HuH-7.5 (cell line): ENCODE data around the gene AFTPH.

Experiments used
- DNase-seq: peaks from one replicate; pipeline ENCODE4 v3.0.0; 2011; ENCODE audit warnings: low spot score

The AFTPH gene

GRCh38 chr2:64612575-64613195, 88.6 kb downstream of the AFTPH start:
- no peak for DNase-seq

GRCh38 chr2:64613276-64613675, 89.1 kb downstream of the AFTPH start:
- no peak for DNase-seq

- no peak for DNase-seq
Measured at GRCh38 chr2:64615192-64615763, 91.2 kb downstream of the AFTPH start.

DNA sequence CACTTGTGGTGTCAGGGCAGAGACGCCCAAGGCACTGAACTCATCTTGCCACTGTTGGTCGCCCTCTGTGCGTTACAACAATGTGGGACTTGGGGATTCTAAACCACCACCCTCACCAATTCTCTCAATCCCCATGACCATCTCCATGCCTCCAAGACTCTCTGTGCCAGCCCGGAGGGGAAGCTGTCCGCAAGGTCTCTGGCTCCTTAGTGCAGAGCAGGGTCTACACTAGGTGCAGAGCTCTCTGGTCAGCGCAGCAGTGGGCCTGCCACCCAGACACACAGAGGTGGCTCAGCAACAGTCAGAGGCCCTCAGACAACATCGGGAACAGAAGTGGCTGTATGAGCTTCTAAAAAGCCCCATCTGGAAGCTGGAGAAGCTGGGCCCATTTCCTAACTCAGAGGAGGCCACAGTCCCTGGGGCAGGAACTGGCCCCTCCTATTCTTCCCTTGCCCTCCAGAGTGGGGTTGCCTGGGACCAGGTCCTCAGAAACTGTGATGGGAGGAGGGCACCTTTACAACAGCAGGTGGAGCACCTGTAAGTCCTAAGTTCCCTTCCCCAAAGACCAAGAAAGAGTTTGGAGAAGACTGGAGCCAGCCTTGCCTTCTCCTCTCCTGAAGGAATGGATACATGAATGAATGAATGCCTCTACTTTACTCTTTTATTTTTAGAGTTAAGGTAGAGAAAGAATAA, 91.9 kb downstream of the AFTPH start:
- DNase-seq = no peak

- no peak for DNase-seq
Measured at GRCh38 chr2:64617631-64618151, 93.6 kb downstream of the AFTPH start.

DNA sequence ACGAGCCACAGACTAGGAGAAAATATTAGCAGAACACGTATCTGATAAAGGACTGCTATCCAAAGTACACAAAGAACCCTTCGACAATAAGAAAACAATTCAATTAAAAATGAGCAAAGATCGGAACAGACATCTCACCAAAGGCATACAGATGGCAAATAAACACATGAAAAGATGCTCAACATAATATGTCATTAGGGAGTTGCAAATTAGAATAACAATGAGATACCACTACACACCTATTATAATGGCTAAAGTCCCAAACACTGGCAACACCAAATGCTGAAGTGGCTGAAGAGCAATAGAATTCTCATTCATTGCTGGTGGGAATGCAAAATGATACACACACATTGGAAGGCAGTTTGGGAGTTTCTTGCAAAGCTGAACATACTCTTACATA, 96.5 kb downstream of the AFTPH start:
- no peak for DNase-seq

DNA sequence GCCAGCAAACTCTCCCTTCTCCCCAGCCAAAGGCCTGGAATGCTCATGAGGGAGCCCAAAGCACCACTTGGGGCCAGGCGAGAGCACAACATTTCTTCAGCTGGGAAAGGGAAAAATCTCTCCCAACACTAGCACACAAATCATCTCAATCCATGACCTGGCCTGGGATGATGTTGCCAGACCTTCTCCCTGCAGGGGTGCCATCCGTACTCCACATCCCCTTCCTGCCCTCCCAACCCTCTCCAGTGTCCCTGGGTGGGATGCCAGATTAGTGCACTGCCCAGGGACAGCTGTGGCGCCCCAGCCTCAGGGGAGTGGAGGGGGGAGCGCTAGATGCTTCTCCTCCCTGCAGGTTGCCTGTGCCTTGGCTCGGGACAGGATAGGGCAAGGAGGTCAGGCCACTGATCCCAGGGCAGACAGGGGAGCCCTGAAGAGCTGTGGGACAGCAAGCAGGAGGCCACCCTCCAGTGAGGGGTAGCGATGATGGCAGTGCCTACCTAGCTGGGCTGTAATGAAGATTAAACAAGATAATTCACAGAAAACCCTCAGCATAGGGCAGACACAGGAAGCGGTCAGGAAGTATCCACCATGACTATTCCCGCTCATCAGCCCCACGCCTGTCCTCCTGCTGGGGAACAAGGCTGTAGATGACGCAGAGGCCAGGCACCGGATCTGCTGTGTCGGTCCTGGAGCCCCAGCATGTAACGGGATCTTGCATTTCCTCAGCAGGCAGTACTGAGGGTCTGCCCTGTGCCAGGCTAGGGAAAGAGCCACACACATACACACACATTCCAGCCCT, 98.5 kb downstream of the AFTPH start:
- no peak for DNase-seq

DNA sequence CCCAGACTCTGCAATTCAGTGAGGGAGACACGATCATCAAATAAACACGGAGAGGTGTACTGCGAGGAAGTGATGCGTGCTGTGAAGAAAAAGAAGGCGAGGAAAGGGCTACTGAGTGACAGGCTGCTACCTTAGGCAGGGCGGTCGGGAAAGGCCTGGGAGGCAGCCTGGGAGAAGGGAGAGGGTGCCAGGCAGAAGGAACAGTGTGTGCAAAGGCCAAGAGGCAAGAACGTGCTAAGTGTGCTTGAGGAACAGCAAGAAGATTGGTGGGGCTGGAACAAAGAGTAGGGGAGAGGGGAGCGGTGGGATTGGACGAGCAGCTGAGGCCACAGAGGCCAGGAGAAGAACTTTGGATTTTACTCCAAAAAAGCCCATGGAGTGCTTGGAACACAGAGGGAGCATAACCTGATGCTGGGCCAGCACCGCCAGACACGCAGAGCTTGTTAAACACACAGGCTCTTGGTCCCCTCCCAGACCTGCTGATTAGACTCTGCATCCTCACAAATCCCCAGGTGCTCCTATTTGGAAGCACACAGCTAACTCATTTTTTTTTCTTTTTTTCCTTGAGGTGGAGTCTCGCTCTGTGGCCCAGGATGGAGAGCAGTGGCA, 99.2 kb downstream of the AFTPH start:
- no peak for DNase-seq

GRCh38 chr2:64624108-64624610, 100.0 kb downstream of the AFTPH start:
- DNase-seq = no peak

- no peak for DNase-seq
Measured at GRCh38 chr2:64624862-64625261, 100.7 kb downstream of the AFTPH start.

GRCh38 chr2:64625299-64626145, 101.4 kb downstream of the AFTPH start:
- no peak for DNase-seq

GRCh38 chr2:64626146-64626809, 102.2 kb downstream of the AFTPH start:
- no peak for DNase-seq

- DNase-seq = no peak
Measured at GRCh38 chr2:64626963-64627760, 103.0 kb downstream of the AFTPH start.

DNA sequence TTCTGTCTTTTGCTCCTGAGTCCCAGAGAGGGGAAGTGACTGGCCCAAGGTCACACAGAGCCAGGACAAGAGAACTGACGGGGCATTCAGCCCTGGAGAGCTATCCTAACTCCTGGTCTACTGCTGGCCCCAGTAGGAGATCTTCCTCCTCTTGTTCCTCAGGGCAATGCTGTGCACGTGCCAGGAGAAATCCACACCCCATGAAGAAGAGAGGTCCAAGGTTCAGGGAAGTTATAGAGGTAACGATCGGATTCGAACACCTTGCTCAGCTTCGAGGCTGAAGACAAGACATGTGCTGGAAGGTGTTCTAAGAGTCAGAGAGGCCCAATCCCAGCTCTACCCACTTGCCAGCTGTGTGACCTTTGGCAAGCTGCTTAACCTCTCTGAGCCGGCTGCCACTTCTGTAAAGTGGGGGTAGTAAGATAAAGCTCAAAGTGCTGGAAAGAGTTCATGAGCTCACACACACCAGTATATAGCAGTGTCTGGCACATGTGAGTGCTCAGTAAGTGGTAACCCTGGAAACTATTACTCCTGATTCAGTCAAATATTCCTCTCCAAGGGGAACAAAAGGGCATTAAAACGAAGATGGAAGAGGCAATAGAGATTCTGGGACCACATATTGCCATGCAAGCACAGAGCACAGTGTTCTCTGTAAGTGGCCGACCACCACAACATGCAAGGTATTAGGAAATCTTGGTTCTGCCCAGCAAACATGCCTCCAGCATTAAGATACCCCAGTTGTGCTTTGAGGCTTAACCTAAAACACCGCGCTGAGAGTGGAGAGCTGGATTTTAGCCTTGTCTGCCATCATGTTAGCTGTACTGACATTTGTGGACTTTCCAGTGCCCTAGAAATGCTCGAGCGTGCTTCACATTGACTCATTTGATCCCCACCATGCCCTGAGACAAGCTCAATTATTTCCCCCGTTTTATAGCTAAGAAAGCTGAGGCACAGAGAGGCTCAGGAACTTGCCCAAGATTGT, 104.0 kb downstream of the AFTPH start:
- DNase-seq = no peak

DNA sequence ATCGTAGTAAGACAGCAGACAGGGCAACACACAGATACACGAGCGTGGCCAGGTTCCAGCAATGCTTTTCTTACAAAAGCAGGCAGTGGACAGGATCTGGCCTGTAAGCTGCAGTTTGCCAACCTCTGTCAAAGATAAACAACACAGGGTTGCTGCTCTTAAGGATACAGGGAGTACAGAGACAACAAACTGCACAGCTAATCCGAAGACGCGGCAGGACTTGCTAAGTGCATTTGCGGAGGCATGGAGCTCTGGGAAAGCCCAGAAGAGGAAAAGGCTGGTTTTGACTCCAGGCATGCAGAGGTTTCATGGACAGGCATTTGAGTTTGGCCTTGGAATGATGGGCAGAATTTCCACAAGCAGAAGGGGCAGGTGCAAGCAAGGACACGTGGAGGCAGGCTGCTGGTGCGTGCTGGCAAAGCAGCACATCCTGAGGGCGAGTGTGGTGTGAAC, 105.2 kb downstream of the AFTPH start:
- DNase-seq = no peak

DNA sequence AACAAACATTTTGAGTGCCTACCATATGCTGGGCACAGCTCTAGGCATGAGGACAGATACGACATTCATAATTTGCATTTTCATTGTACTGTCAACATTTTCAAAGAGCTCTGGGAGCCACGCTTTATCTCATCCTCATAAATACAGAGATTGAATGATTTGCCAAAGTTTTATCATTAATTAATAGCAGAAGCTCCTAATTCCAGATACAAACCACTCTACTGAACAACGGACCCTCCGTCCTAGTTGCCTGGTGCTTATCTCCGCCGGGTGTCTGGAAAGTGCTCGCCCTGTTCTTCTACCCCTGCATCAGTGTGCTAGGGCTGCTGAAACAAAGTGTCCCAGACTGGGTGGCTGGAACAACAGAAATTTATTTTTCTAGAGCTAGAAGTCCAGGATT, 105.7 kb downstream of the AFTPH start:
- no peak for DNase-seq

- no peak for DNase-seq
Measured at GRCh38 chr2:64630752-64631151, 106.6 kb downstream of the AFTPH start.

DNA sequence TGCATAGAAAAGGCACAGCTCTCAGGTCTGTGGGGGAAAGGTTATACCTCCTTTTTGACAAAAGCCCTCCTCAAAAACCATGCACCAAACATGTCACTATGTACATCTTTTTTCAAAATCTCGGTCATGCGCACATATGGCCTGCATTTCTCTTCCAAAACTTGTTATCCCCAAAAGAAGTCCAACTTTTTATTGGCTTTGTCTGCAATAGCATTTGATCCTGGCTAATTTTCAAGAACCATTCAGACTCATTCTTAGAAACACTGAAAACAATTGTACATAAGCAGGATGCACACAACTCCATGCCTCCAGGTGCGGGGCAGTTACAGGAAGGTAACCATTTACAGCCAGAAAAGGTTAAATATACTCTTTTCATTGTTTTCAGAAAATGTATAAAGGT, 107.6 kb downstream of the AFTPH start:
- no peak for DNase-seq
